MM.1S (cell line): ENCODE results near the gene ZMYM5.

Experiments
- EZH2 ChIP-seq: fragments of 300-600 bp; sonication (generic); optimal IDR thresholded peaks from 2 replicates; pipeline ENCODE3; 2017; ENCODE audit warnings: low read depth, mild to moderate bottlenecking, antibody characterized with exemption, low read length, mixed read lengths
- EZH2phosphoT487 ChIP-seq: fragments of 300-600 bp; sonication (generic); IDR thresholded peaks from 2 replicates; pipeline ENCODE4 v1.6.1; 2018; ENCODE audit warnings: antibody characterized with exemption, low read length
- TF ChIP-seq, protein P1 (sequence below): fragments of 300-600 bp; sonication (generic); IDR thresholded peaks from 2 replicates; pipeline ENCODE4 v1.5.1; 2016; ENCODE audit warnings: antibody characterized with exemption, low read length, mixed read lengths

- TF ChIP-seq, protein P1, sequence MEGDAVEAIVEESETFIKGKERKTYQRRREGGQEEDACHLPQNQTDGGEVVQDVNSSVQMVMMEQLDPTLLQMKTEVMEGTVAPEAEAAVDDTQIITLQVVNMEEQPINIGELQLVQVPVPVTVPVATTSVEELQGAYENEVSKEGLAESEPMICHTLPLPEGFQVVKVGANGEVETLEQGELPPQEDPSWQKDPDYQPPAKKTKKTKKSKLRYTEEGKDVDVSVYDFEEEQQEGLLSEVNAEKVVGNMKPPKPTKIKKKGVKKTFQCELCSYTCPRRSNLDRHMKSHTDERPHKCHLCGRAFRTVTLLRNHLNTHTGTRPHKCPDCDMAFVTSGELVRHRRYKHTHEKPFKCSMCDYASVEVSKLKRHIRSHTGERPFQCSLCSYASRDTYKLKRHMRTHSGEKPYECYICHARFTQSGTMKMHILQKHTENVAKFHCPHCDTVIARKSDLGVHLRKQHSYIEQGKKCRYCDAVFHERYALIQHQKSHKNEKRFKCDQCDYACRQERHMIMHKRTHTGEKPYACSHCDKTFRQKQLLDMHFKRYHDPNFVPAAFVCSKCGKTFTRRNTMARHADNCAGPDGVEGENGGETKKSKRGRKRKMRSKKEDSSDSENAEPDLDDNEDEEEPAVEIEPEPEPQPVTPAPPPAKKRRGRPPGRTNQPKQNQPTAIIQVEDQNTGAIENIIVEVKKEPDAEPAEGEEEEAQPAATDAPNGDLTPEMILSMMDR, result no peak
- TF ChIP-seq EZH2 (no peak), EZH2phosphoT487 (no peak)
These were observed 24.6 kb downstream of the ZMYM5 start for GRCh38 chr13:19838865-19839275.
